SK-N-SH treated with all-trans-retinoic acid at 6 μM for 48 hours (cell line): Measurements from ENCODE around the gene RTN4RL2.

Experiments used
- ARNTL ChIP-seq: fragments of 450-650 bp; formaldehyde crosslinking; IDR thresholded peaks from 2 replicates; pipeline ENCODE4 v1.5.0; 2020; ENCODE audit warnings: low read depth, mild to moderate bottlenecking, moderate library complexity, borderline replicate concordance
- BACH2 ChIP-seq: fragments of 250-450 bp; sonication (Bioruptor Pico); IDR thresholded peaks from 2 replicates; pipeline ENCODE4 v1.9.0; 2021; ENCODE audit warnings: mild to moderate bottlenecking, borderline replicate concordance
- CREB5 ChIP-seq: fragments of 250-450 bp; sonication (Bioruptor Pico); IDR thresholded peaks from 2 replicates; pipeline ENCODE4 v1.5.1; 2020; ENCODE audit warnings: low read depth, mild to moderate bottlenecking, moderate library complexity
- CSDC2 ChIP-seq: fragments of 250-450 bp; sonication (Bioruptor Pico); IDR thresholded peaks from 2 replicates; pipeline ENCODE4 v1.5.0; 2020; ENCODE audit warnings: mild to moderate bottlenecking, moderate library complexity
- CSRNP3 ChIP-seq: fragments of 250-450 bp; sonication (Bioruptor Pico); IDR thresholded peaks from 2 replicates; pipeline ENCODE4 v1.5.1; 2021; ENCODE audit warnings: mild to moderate bottlenecking, moderate library complexity
- GLIS3 ChIP-seq: fragments of 250-450 bp; sonication (Bioruptor Pico); IDR thresholded peaks from 2 replicates; pipeline ENCODE4 v1.5.0; 2020; ENCODE audit warnings: mild to moderate bottlenecking, moderate library complexity
- OSR1 ChIP-seq: fragments of 250-450 bp; sonication (Bioruptor Pico); IDR thresholded peaks from 2 replicates; pipeline ENCODE4 v1.8.0; 2022; ENCODE audit warnings: moderate library complexity, mild to moderate bottlenecking, inconsistent platforms
- PATZ1 ChIP-seq: fragments of 250-450 bp; sonication (Bioruptor Pico); IDR thresholded peaks from 2 replicates; pipeline ENCODE4 v1.8.0; 2020; ENCODE audit warnings: mild to moderate bottlenecking, moderate library complexity, borderline replicate concordance
- PPARA ChIP-seq: fragments of 250-450 bp; sonication (Bioruptor Pico); IDR thresholded peaks from 2 replicates; pipeline ENCODE4 v1.5.0; 2020; ENCODE audit warnings: mild to moderate bottlenecking, borderline replicate concordance
- RARB ChIP-seq: fragments of 250-450 bp; sonication (Bioruptor Pico); IDR thresholded peaks from 2 replicates; pipeline ENCODE4 v1.8.0; 2021; ENCODE audit warnings: mild to moderate bottlenecking, moderate library complexity
- TSHZ2 ChIP-seq: fragments of 250-450 bp; sonication (Bioruptor Pico); IDR thresholded peaks from 2 replicates; pipeline ENCODE4 v1.5.0; 2020; ENCODE audit warnings: mild to moderate bottlenecking, moderate library complexity
- ZFP3 ChIP-seq: fragments of 250-450 bp; sonication (Bioruptor Pico); IDR thresholded peaks from 2 replicates; pipeline ENCODE4 v1.5.0; 2020; ENCODE audit warnings: mild to moderate bottlenecking, moderate library complexity
- ZNF565 ChIP-seq: fragments of 450-650 bp; formaldehyde crosslinking; conservative IDR thresholded peaks from 2 replicates; pipeline ENCODE4 v1.5.0; 2020; ENCODE audit warnings: low read depth, mild to moderate bottlenecking, moderate library complexity
- ZNF8 ChIP-seq: fragments of 450-650 bp; formaldehyde crosslinking; IDR thresholded peaks from 2 replicates; pipeline ENCODE4 v1.5.0; 2020; ENCODE audit warnings: mild to moderate bottlenecking, moderate library complexity

GRCh38 chr11:57500926-57501325, 40.6 kb downstream of the RTN4RL2 start:
- TF ChIP-seq ZFP3 (no peak), ZNF565 (no peak), CSRNP3 (CRISPR knock-in tag) (no peak), PATZ1 (CRISPR knock-in tag) (no peak), RARB (CRISPR knock-in tag) (no peak), GLIS3 (CRISPR knock-in tag) (no peak), OSR1 (CRISPR knock-in tag) (no peak), ARNTL (CRISPR knock-in tag) (no peak), CREB5 (no peak), CSDC2 (CRISPR knock-in tag) (no peak), ZNF8 (CRISPR knock-in tag) (no peak), BACH2 (CRISPR knock-in tag) (no peak), TSHZ2 (CRISPR knock-in tag) (no peak), PPARA (CRISPR knock-in tag) (no peak)
